SK-N-MC (cell line): ENCODE data around the gene SLC2A14.
"Not testable (repeated sequence)": the region's sequence is repeated elsewhere in the genome, so short reads cannot be mapped to it uniquely, and the experiment has no call there.

ENCODE experiments used
- DNase-seq: peaks from one replicate; pipeline ENCODE4 v3.0.0-alpha.2; 2011; ENCODE audit warnings: low read depth, low spot score
- H3K27ac ChIP-seq: fragments of 200-600 bp; sonication (generic); 2 replicates; pipeline ENCODE4 v1.5.1; 2016; ENCODE audit warnings: mixed run types
- H3K36me3 ChIP-seq: fragments of 200-600 bp; sonication (generic); 2 replicates; pipeline ENCODE4 v1.6.1; 2017; ENCODE audit warnings: antibody characterized with exemption, low read length, mixed read lengths; ENCODE audit not compliant: insufficient read depth
- H3K4me3 ChIP-seq: fragments of 200-600 bp; sonication (generic); 2 replicates; pipeline ENCODE4 v1.5.1; 2016
- H3K9ac ChIP-seq: fragments of 200-600 bp; sonication (generic); 2 replicates; pipeline ENCODE4 v1.8.0; 2017; ENCODE audit warnings: mixed run types, mixed read lengths; ENCODE audit not compliant: insufficient read length
- H3K9me3 ChIP-seq: fragments of 200-600 bp; sonication (generic); 2 replicates; pipeline ENCODE4 v1.6.1; 2017; ENCODE audit warnings: low read depth, mild to moderate bottlenecking, antibody characterized with exemption, low read length, moderate library complexity, mixed read lengths
- EZH2 ChIP-seq: fragments of 200-600 bp; sonication (generic); IDR thresholded peaks from one replicate; pipeline ENCODE4 v1.6.1; 2017; ENCODE audit warnings: antibody characterized with exemption
- FOXP2 ChIP-seq: optimal IDR thresholded peaks from 2 replicates; pipeline ENCODE3; 2011; ENCODE audit warnings: mild to moderate bottlenecking, moderate library complexity; ENCODE audit not compliant: insufficient read depth; ENCODE audit errors: extremely low read length, control extremely low read depth
- POLR2AphosphoS5 ChIP-seq: IDR thresholded peaks from 2 replicates; pipeline ENCODE4 v1.6.1; 2012; ENCODE audit warnings: mild to moderate bottlenecking, low read depth, low read length, borderline replicate concordance

Gene SLC2A14

GRCh38 chr12:7905071-7905470, 32.4 kb upstream of the SLC2A14 start:
- H3K4me3 ChIP-seq: peak overlapping the region; percentile 63
- DNase-seq: peak; percentile 83
- no peak for TF ChIP-seq FOXP2
- no peak; the same call in 1 of the 2 replicates for TF ChIP-seq POLR2AphosphoS5
- no peak for TF ChIP-seq EZH2
- H3K9me3 ChIP-seq: no peaks in the 10 kb centered on the region
- H3K9ac ChIP-seq: peak overlapping the region; percentile 70
- H3K27ac ChIP-seq: peak overlapping the region; percentile 82; the same call in 1 of the 2 replicates
- H3K36me3 ChIP-seq: no peaks in the 10 kb centered on the region

GRCh38 chr12:7902416-7902815, 29.7 kb upstream of the SLC2A14 start:
- not testable (repeated sequence) for H3K9ac ChIP-seq, H3K27ac ChIP-seq, H3K4me3 ChIP-seq, H3K9me3 ChIP-seq, DNase-seq, H3K36me3 ChIP-seq

DNA sequence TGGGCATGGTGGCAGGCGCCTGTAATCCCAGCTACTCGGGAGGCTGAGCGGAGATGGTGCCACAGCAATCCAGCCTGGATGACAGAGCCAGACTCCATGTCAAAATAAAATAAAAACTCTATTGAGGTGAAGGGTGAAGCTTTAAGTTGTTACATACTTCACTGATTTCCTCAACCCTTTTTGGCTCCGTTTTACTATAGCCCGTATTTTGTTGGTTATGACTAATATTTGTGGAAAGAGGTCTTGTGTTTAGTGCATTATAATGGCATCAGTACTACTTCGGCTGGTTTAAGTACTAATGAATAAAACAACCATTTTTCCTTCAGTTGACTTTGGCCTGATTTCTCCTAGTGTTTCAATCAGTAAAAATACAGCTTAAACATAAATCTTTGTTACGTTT, 27.0 kb upstream of the SLC2A14 start:
- H3K27ac ChIP-seq: no peak overlapping the region
- H3K4me3 ChIP-seq: no peak overlapping the region
- no peaks in the 10 kb centered on the region for H3K9me3 ChIP-seq
- no peak for TF ChIP-seq EZH2
- TF ChIP-seq POLR2AphosphoS5: no peak
- TF ChIP-seq FOXP2: no peak
- no peak for DNase-seq
- H3K36me3 ChIP-seq: no peaks in the 10 kb centered on the region
- H3K9ac ChIP-seq: no peak overlapping the region

- H3K27ac ChIP-seq, H3K9ac ChIP-seq, DNase-seq, H3K9me3 ChIP-seq, H3K4me3 ChIP-seq, H3K36me3 ChIP-seq: not testable (repeated sequence)
These were observed 24.0 kb upstream of the SLC2A14 start for GRCh38 chr12:7896726-7897125.

DNA sequence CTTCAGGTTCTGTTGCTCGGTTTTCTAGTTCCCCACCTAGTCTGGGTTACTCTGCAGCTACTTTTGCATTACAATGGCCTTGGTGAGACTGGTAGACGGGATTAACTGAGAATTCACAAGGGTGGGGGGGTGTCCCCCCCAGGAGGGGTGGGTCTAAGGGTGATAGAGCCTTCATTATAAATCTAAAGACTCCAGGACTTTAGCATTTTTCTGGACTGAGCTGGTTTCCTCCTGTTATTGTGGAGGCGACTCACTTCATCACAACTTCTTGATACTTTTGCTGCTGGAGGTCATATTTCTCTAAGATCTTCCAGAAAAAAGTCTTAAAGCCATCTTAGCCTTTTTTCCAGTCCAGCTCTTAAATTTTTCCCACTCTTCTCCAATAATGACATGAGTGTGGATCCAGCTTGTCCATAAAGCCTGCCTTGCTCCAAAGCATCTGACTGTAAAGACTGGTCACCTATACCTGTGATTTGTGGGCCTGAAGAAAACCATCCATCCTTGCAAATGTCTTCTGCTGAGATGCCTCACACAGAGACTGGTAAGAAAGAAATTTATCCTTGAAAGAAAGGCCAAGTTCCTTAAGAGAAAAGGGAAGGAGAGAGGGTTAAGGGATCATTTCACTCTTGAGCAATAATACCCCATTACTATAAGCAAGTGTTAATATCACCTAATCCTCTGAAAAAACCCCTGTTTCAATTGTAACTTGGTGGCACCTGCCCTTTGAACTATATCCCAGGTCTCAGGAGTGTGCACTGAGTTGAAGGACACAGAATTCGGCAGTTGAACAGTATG, 19.7 kb upstream of the SLC2A14 start:
- no peak overlapping the region for H3K27ac ChIP-seq
- no peak overlapping the region for H3K9ac ChIP-seq
- no peak overlapping the region for H3K4me3 ChIP-seq
- TF ChIP-seq EZH2 (no peak), FOXP2 (no peak), POLR2AphosphoS5 (no peak)
- DNase-seq: no peak
- no peaks in the 10 kb centered on the region for H3K36me3 ChIP-seq
- no peaks in the 10 kb centered on the region for H3K9me3 ChIP-seq

DNA sequence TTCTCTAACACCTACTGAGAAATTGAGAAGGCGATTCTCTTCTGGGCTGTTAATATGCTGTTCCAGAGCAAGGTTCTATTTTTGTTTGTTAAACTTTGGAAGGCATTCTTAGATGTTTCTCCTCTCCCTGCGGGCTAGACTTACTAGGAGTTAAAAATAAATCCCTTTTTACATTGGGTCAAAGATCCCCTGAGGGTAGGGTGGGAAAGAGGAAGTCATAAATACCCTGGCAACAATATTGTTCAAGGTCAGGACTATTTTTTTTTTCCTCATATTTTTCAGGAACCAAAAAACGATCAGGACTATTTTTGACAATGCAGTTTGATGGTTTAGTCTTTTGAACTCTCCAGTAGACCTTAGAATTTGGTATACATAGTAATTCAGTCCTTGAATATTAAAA, 12.0 kb upstream of the SLC2A14 start:
- Histone ChIP-seq H3K4me3 (no peak overlapping the region), H3K27ac (no peak overlapping the region), H3K9ac (no peak overlapping the region), H3K9me3 (no peaks in the 10 kb centered on the region), H3K36me3 (no peaks in the 10 kb centered on the region)
- TF ChIP-seq POLR2AphosphoS5: no peak
- TF ChIP-seq EZH2: no peak
- TF ChIP-seq FOXP2: no peak
- DNase-seq: no peak

GRCh38 chr12:7881736-7882120, 9.0 kb upstream of the SLC2A14 start:
- H3K9me3 ChIP-seq, DNase-seq, H3K9ac ChIP-seq, H3K4me3 ChIP-seq, H3K36me3 ChIP-seq, H3K27ac ChIP-seq: not testable (repeated sequence)

DNA sequence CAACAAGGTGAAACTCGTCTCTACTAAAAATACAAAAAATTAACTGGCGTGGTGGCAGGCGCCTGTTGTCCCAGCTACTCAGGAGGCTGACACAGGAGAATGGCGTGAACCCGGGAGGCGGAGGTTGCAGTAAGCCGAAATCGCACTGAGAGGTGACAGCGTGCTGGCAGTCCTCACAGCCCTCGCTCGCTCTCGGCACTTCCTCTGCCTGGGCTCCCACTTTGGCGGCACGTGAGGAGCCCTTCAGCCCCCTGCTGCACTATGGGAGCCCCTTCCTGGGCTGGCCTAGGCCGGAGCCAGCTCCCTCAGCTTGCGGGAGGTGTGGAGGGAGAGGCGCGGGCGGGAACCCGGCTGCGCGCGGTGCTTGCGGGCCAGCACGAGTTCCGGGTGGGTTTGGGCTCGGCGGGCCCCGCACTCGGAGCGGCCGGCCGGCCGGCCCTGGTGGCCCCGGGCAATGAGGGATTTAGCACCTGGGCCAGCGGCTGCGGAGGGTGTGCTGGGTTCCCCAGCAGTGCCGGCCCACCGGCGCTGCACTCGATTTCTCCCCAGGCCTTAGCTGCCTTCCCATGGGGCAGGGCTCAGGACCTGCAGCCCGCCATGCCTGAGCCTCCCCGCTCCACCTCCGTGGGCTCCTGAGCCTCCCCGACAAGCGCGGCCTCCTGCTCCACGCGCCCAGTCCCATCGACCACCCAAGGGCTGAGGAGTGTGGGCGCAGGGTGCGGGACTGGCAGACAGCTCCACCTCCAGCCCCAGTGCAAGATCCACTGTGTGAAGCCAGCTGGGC, 8.4 kb upstream of the SLC2A14 start:
- H3K9me3 ChIP-seq, H3K4me3 ChIP-seq, H3K36me3 ChIP-seq, H3K27ac ChIP-seq, H3K9ac ChIP-seq, DNase-seq: not testable (repeated sequence)

DNA sequence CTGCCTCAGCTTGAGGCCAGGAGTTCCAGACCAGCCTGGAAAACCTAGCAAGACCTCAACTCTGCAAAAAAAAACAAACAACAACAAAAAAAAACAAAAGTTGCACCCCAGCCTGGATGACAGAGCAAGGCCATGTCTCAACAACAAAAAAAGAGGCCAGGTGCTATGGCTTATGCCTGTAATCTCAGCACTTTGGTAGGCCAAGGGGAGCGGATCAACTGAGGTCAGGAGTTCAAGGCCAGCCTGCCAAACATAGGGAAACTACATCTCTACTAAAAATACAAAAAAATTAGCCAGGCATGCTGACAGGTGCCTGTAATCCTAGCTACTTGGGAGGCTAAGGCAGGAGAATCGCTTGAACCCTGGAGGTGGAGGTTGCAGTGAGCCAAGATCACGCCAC, 6.5 kb upstream of the SLC2A14 start:
- H3K9me3 ChIP-seq: no peaks in the 10 kb centered on the region
- H3K36me3 ChIP-seq: no peaks in the 10 kb centered on the region
- no peak overlapping the region for H3K9ac ChIP-seq
- H3K27ac ChIP-seq: no peak overlapping the region
- no peak for TF ChIP-seq FOXP2
- DNase-seq: no peak
- H3K4me3 ChIP-seq: no peak overlapping the region

- H3K9ac ChIP-seq: no peak overlapping the region
- no peak for TF ChIP-seq FOXP2
- no peak for TF ChIP-seq EZH2
- TF ChIP-seq POLR2AphosphoS5: no peak
- H3K4me3 ChIP-seq: no peak overlapping the region
- no peaks in the 10 kb centered on the region for H3K36me3 ChIP-seq
- H3K9me3 ChIP-seq: no peaks in the 10 kb centered on the region
- no peak for DNase-seq
- H3K27ac ChIP-seq: no peak overlapping the region
These were observed 4.7 kb upstream of the SLC2A14 start for GRCh38 chr12:7877420-7877819.
